Right forelimb (tissue), 1 donor: ENCODE results near the gene PTPRG.

Experiments
- DNase-seq: peaks from one replicate; pipeline ENCODE4 v3.0.0-alpha.2; 2018

Gene PTPRG

DNA sequence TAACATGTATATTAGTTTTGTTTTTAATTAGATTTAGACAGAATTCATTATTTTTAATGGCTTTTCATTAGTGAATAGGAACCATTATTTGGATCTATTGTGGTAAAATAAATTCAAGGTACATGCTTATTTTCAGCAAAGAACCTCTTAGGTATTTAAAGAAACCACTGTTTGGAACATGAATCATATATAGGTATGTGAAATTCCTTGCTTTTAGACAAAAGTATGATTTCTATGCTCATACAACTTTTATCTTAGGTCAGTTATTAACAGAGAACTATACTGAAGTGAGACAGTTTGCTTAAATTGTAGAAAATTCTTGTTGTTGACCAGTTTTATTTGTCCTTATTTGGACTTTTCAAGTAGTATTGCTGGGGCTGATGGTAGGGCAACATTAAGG lies 422.1 kb downstream of the PTPRG start:
- DNase-seq = no peak

DNA sequence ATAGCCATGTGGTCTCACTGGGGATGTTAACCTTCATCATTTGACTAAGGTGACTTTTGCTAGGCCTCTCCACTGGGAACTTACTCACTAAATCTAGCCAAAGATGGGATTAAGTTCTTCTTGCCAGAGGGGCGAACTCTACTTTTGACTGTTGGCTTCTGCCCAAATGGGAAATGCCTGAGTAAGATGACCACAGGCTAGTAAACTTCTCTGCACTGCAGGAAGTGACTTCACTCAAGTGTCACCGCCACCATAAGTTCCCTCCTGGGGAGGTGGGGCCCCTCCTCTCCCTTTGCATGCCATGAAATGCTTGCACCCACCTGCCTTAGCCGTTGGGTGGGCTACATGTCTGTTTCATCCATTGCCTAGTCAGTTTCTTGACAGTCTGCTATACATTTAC lies 423.6 kb downstream of the PTPRG start:
- no peak for DNase-seq

- DNase-seq = no peak
Observed at GRCh38 chr3:61986473-61986872, 425.1 kb downstream of the PTPRG start.

DNA sequence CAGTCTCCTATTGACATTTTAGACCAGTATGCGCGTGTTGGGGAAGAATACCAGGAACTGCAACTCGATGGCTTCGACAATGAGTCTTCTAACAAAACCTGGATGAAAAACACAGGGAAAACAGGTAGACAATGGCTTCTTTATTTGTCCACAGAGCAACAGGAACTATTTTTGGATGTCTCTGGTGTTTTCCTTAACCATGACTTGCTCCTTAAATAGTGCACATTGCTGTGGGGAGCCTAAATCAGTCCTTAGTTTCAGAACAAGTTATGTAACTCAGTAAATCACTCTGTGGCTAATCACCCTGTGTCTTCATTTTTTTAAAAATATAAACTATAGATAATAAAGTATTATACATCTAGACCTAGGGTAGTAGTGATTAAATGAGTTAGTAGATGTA lies 428.3 kb downstream of the PTPRG start:
- no peak for DNase-seq

DNA sequence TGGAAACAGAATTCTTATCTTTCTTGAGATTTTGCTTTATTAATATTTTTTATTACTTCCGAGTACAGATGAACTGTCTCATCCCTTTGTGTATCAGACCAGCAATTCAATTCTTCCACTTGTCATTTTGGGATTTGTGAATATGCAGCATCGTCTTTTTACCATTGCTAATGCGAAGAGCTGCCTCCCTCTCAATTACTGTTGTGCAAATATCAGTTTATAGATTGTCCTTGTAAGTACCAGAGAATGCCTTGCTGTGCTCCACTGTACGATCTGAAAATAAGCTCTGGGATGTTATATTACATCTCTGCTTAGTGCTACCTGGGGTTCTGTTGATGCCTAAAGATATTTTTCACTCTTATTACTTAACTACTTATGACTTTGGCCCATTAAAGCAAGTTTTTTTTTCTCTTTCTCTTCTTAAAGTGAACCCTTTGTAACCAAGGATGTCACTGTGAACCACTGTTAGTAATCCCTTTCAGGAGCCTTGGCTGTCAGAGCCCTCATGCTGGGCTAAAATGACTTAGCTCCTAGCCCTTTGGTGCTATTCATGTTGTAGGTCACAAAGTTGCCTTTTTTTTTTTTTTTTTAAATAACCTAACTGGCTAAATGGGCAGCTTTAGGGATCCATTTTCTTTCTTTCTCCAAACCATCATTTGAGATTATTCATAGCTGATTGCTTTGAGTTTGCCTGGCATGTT lies 429.1 kb downstream of the PTPRG start:
- DNase-seq = no peak

DNA sequence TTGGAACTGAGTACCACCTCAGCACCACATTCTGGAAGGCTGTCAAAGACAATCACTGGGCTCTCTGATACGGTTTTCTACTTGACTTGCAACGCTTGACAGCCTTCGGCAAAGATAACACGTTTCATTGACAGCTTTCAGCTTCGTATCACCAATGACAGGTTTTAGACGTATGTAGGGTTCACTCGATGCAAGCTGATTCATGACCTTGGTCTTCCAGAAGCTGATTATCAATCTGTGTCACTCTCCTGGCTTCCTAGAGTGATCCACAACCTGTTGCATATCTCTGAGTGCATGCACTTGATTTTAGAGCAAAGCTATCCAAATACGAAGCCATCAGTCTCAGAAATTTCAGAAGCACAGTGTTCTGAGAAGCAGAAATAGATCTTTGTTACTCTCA lies 430.3 kb downstream of the PTPRG start:
- no peak for DNase-seq

DNA sequence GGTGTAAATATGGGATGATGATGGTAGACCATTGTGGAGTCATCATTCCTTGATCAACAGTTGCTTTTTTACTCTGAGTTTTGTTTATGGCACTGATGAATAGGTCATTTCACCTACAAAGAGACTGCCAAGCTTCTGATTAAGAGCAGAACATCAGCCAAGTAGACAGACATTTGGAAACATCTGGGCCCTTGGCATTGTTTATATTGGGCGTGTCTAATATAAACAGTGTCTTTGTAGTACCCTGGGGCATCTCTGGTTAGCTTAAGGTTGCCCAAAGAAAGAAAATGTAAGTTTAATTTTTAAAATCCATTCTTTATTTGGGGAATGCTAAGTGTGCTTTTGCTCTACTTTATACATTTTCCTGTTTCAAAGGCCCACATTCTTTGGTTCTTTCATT lies 435.0 kb downstream of the PTPRG start:
- no peak for DNase-seq

DNA sequence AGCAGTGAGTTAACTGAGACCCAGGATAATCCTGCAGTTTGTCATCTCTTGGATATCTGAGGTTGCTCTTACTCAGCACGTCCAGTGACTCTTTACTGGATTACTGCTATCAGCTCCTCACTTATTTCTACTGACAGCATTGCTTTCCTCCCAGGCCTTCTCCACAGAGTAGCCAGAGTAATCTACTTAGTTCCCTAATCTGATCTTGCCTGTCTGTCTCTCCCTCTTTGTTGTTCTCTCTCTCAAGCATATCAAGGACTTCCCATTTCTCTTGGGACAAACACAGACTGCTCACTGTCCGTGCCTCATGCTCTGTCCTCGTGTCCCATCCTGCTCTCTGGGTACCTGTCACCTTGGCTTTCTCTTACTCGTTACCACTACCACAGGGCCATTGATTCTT lies 435.7 kb downstream of the PTPRG start:
- no peak for DNase-seq

GRCh38 chr3:62003835-62004234 lies 442.5 kb downstream of the PTPRG start:
- no peak for DNase-seq

DNA sequence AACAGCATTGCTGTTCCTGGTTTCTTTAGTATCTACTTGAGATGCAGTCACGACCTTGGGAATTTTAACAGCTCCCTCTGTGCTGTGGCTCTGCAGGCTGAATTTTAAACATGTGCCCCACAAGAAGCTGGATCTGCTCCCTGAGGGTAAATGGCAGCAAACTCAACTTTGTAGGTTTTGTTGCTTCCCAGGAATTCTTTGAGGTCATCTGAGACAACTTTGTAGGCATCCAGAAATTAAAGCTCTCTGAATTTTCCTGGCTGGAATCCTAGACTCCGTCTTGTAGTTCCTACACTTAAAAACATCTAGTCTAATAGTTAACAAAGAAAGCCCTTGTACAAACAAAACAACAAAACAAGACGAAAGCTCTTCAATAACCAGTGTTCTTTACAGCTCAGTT lies 445.7 kb downstream of the PTPRG start:
- DNase-seq = no peak

GRCh38 chr3:62010989-62011388 lies 449.6 kb downstream of the PTPRG start:
- no peak for DNase-seq

- DNase-seq = no peak
Observed at GRCh38 chr3:62011666-62012065, 450.3 kb downstream of the PTPRG start.

- no peak for DNase-seq
Observed at GRCh38 chr3:62013951-62014350, 452.6 kb downstream of the PTPRG start.

DNA sequence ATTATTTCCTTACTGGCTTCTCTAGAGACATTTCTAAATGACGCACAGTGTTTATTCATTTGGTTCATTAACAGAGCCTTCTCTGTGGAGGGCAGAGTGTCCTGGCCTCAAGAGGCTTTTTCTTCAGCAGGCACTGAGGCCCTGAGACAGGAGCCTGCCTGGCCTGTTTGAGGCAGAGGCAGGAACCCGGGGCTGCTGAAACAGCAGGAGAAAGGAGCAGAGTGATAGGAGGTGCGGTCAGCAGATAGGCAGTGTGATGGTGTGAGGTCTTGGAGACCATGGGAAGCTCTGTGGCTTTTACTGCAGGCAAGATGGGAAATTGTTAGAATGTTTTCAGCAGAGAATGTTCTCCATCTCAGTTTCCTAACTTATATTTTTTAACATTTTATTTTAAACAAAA lies 453.7 kb downstream of the PTPRG start:
- no peak for DNase-seq

DNA sequence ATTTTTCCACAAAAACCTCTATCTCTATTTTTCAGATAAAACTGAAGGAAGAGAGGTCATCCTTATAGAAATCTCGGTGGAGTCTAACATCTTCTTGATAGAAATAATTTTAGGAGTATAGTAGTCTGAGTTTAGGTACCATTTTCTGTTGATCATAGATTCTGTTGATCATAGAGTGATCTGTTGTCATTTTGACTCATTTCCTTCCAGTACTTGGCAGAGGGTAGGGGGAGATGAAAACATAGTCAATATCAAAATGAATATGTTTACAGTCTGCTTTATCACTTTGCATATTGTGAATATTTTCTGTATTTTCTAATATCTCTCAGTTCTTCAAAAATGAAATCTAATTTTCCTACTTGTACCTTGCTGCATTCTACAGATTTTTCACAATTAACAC lies 458.5 kb downstream of the PTPRG start:
- DNase-seq = no peak

DNA sequence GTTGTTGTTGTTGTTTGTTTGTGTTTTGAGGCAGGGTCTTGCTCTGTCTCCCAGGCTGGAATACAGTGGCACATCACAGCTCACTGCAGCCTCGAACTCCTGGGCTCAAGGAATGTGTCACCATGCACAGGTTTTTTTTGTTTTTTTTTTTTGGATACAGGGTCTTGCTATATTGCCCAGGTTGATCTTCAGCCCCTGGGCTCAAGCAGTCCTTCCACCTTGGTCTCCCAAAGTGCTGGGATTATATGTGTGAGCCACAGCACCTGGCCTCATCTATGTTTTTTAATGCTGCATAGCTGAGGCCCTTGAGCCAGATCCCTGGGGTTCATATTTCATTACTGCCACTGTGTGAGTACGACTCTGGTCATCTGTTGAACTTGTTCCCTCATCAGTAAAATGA lies 459.3 kb downstream of the PTPRG start:
- DNase-seq = no peak

DNA sequence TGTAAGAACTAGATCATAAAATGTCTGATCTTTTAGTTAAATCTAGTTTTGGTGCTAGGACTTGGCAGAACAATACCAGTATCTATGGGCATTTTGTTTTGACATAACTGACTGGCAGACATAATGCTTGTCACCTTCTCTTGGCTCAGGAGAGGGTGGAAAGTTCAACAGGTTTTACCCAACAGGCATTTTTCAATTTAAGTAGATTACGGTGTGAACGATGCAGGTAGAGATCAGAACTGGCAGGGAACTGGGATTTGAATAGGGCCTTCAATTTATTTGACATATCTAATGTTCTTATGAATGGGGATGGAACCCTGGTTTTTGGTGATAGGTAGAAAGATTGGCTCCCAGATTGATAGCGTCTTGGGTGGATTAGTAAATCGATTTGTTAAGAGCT lies 460.9 kb downstream of the PTPRG start:
- no peak for DNase-seq

GRCh38 chr3:62024882-62025281 lies 463.5 kb downstream of the PTPRG start:
- no peak for DNase-seq

- DNase-seq = no peak
Observed at GRCh38 chr3:62025913-62026312, 464.5 kb downstream of the PTPRG start.

DNA sequence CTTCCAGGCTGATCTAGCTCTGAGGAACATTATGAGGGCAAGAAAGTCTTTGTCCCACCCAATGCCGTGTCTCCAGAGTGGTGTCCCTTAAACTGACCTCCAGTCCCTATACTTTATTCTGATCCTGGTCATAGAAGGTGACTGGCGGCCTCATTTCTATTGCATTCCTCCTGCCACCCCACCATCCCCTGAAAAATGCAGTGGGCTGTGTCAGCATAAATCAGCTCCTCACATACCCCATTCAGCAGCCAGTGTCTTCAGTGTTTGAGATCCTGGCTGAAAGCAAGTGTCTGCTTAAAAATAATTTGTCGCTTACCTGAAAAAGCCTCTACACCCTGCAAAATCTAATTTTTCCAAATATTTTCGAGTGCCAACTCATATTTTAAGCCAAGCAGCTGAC lies 465.9 kb downstream of the PTPRG start:
- no peak for DNase-seq

GRCh38 chr3:62027796-62028195 lies 466.4 kb downstream of the PTPRG start:
- DNase-seq = no peak

DNA sequence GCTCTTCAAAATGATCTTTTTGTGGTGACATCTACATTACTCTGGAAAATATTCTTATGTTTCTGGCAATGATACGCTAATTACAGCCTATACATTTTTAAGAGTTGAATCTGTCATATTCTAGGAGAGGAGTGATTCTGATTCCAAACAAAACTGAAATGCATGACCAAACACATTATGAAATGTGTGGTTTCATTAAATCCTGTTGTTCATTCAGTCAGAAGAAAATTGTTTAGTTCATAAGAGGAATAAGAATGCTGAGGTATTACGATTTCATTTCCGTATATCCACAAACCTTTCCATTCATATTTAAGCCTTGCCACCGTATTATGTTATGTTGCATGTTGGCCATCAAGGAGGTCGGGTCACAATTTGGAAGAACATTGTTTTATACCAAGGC lies 466.9 kb downstream of the PTPRG start:
- DNase-seq = no peak

DNA sequence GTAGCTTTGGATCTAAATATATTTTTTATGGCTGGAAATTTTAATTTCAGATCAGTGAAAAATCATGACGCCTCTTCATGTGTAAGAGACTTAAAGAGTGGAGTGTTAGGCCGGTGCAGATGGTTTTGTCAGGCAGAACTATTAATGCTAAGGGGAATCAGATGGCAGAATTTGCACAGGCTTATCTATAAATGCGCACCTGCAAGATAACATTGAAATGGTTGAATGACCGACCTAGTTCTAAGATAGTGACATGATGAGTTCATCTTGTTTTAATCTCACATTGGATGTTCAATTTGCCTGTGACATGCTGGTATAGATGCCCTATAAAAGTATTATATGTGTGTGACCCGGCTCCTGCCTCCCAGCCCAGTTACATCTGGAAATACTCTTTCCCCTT lies 471.4 kb downstream of the PTPRG start:
- DNase-seq = no peak

DNA sequence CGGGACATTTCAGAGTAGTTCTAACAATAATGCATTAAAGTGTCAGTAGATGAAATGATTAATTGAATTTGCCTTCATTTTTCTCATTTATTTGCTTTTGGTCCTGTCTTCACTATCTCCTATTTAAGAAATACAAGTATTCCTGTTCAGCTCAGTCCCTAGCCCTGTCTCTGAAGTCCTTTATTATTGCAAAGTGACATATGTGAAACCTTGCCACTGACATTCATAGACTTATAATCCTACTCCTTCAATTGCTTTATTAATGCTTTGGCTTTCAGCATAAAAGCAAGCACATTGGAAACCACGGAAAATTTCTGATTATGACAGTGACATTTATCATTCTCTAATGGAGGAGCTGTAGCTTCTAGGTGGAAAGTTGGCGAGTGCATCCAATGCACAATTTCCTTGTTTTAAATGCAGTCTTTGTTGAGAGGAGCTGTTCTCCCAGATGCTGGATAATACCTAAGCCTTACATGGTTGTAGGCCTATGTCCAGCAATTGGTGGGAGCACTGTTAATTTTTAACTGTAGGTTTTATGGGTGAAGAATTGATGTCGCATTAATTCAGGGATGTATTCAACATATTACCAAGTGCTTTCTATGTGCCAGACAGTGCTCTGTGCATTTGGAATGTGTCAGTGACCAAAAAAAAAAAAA lies 474.2 kb downstream of the PTPRG start:
- DNase-seq = no peak

- DNase-seq = no peak
Observed at GRCh38 chr3:62036726-62037125, 475.4 kb downstream of the PTPRG start.
